GM21825 (cell line): ENCODE results near the gene GADD45B.
"Not testable (repeated sequence)": the region's sequence is repeated elsewhere in the genome, so short reads cannot be mapped to it uniquely, and the experiment has no call there.

ENCODE experiments used
- ATAC-seq: cut with Tn5 transposase; IDR thresholded peaks from one replicate; pipeline ENCODE4 v1.9.1; 2021; ENCODE audit warnings: mild to moderate bottlenecking, moderate library complexity; ENCODE audit not compliant: unreplicated experiment

GADD45B gene

GRCh38 chr19:2511991-2512390 lies 36.1 kb downstream of the GADD45B start:
- ATAC-seq: no peak

- no peak for ATAC-seq
These were observed 36.9 kb downstream of the GADD45B start for GRCh38 chr19:2512523-2513431.

DNA sequence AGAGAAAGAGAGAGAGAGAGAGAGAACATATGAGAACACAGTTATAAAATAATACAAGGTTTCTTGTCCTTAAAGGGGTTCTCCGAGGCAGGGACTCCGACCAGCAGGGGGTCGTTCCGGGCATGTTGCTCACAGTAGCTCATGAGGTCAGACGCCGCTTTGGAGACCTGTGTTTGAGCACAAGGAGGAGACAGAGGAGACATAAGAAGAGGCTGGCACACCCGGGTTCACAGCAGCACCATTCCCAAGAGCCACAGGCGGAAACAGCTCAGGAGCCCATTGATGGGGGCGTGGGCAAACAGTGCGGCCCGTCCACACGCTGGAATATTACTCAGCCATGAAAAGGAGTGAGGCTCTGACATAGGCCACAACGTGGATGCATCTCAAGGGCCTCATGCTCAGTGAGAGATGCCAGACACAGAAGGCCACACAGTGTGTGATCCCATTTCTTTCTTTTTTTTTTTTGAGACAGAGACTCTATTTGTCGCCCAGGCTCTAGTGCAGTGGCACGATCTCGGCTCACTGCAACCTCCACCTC lies 39.1 kb downstream of the GADD45B start:
- no peak for ATAC-seq

- no peak for ATAC-seq
These were observed 40.8 kb downstream of the GADD45B start for GRCh38 chr19:2516727-2517126.

GRCh38 chr19:2517881-2518601 lies 42.1 kb downstream of the GADD45B start:
- no peak for ATAC-seq

GRCh38 chr19:2518856-2519255 lies 42.9 kb downstream of the GADD45B start:
- not testable (repeated sequence) for ATAC-seq

- no peak for ATAC-seq
These were observed 43.6 kb downstream of the GADD45B start for GRCh38 chr19:2519482-2519881.

GRCh38 chr19:2523630-2524311 lies 47.8 kb downstream of the GADD45B start:
- ATAC-seq: no peak

DNA sequence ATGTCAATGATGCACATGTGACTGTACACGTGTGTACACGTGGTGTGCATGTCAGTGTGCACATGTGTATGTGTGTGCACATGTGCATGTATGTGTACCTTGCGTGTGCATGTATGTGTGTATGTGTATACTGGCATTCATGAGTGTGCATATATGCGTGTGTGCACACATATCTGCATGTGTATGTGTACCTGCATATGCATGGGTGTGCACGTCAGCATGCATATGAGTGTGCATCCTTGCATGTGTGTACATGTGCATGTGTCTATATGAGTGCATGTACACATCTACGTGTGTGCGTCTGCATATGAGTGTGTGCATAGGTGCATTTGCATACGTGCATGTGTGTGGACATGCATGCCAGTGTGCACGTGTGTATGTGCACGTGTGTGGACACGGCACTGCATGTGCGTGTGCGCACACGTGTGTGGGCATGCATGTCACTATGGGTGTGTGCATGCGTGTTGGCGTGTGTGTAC lies 48.5 kb downstream of the GADD45B start:
- no peak for ATAC-seq

DNA sequence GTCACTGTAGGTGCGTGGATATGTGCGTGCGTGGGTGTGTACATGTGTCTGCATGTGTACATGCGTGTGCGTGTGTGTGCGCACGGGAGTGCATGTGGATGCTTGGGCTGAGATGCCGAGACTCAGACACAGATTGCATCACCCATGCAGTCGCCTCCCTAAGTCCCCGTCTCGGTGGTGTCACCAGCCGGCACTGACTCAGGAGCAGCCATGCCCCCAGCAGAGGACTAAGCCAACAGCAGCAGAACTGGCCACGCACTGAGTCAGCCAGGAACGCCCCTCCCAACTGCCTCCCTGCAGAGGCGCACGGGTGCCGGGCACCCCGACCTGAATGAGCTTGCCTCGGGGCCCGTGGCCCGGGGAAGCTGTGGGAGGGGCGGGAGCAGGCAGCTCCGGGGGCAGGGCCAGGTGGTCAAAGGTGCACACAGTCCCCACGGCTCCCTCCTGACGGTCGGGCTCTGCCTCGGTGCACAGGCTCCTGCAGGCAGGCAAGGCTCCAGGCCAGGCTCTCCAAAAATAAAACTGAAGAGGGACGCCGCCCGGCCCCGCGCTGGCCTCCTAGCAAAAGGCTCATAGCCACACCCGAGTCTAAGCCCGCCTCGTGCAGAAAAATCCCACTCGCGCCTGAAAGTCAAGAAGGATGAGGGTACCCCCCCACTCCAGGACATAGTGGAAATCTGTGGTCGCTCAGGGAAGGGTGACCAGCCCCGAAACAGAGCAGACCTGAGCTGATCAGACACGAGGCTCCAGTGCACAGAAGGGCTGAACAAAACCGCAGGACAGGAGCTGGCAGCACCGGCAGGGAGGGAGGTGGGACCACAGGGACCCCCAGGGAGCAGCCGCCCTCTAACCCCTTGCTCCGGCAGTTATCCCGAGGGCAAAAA lies 49.2 kb downstream of the GADD45B start:
- ATAC-seq: no peak

GRCh38 chr19:2527171-2527570 lies 51.2 kb downstream of the GADD45B start:
- no peak for ATAC-seq

- no peak for ATAC-seq
These were observed 51.8 kb downstream of the GADD45B start for GRCh38 chr19:2527686-2528085.
